HCT116 (cell line): ENCODE measurements around the gene RPS6KA2. TPM values are rescaled to one million over a fixed set of nuclear protein-coding genes. Genes with fewer than 3 reads are reported as not detected.

Experiments used
- ATAC-seq: fragments of 200-7000 bp; cut with Tn5 transposase; 2 replicates; pipeline ENCODE4 v1.9.1; 2020; ENCODE audit warnings: mild to moderate bottlenecking, moderate library complexity
- BruUV-seq: library from RNA; stranded (reverse); fragments of 400-500 nt; replicated peaks from 2 replicates; lab custom pipeline; 2021; lab: Mats Ljungman, UMichigan
- CTCF ChIA-PET: fragments of 300-600 bp; sonication (Branson Sonifier 250); formaldehyde crosslinking; loops from one replicate; lab custom pipeline; 2021; ENCODE audit warnings: antibody characterized with exemption; lab: Charles Lee
- POLR2A ChIA-PET: fragments of 300-600, 350-600 bp; sonication (Branson Sonifier 250); formaldehyde crosslinking; loops from one replicate; lab custom pipeline; 2021; ENCODE audit warnings: antibody characterized with exemption; lab: Charles Lee
- RAD21 ChIA-PET, 2 experiments: fragments of 300-600 bp; sonication (Branson Sonifier 250); formaldehyde crosslinking; loops; one replicate each; lab custom pipeline; 2023; ENCODE audit warnings: low total read pairs in 2 of 2; ENCODE audit not compliant: uncharacterized antibody in 2 of 2, unreplicated experiment in 2 of 2, low non-redundant PET in 1 of 2; lab: Charles Lee
- DNase-seq: peaks from one replicate; pipeline ENCODE4 v3.0.0-alpha.2; 2010; ENCODE audit warnings: low read depth, low spot score
- H2AFZ ChIP-seq: fragments of 200-600 bp; shearing (Covaris generic), sonication (generic); 2 replicates; pipeline ENCODE4 v1.6.1; 2017; ENCODE audit warnings: low read depth, mixed run types, mixed read lengths, antibody characterized with exemption, low read length; ENCODE audit not compliant: poor library complexity, severe bottlenecking
- H3K27ac ChIP-seq: 2 replicates; pipeline ENCODE4 v1.5.1; 2012; ENCODE audit warnings: low read depth, low read length
- H3K27me3 ChIP-seq: fragments of 200-600 bp; sonication (generic); 2 replicates; pipeline ENCODE4 v1.6.1; 2016; ENCODE audit warnings: mixed run types, low read length, mixed read lengths; ENCODE audit not compliant: insufficient read depth
- H3K36me3 ChIP-seq, 2 experiments: fragments of 200-500 bp in 1 of 2; fragments of 200-600 bp in 1 of 2; sonication (Bioruptor generic) in 1 of 2; sonication (generic) in 1 of 2; 2 replicates each; pipeline versions ENCODE4 v1.5.1 to v1.6.1; 2014 to 2016; ENCODE audit warnings: low read length in 2 of 2, inconsistent platforms in 1 of 2, mixed read lengths in 1 of 2, mixed run types in 1 of 2; ENCODE audit not compliant: insufficient read depth in 2 of 2, control insufficient read depth in 1 of 2
- H3K4me1 ChIP-seq, 2 experiments: fragments of 200-600 bp in 1 of 2; sonication (generic) in 1 of 2; 2 replicates each; pipeline versions ENCODE4 v1.5.1 to v1.6.1; 2012 to 2017; ENCODE audit warnings: low read length in 2 of 2, inconsistent platforms in 1 of 2, mild to moderate bottlenecking in 1 of 2, mixed read lengths in 1 of 2, mixed run types in 1 of 2, moderate library complexity in 1 of 2; ENCODE audit not compliant: insufficient read depth in 2 of 2, control insufficient read depth in 1 of 2
- H3K4me2 ChIP-seq: fragments of 200-600 bp; sonication (generic); 2 replicates; pipeline ENCODE4 v1.6.1; 2017; ENCODE audit warnings: mixed run types, low read length, mixed read lengths
- H3K4me3 ChIP-seq, 2 experiments: fragments of 200-600 bp in 1 of 2; sonication (generic) in 1 of 2; replicated peaks in 1 of 2; 2 replicates each; pipeline ENCODE4 v1.5.1; 2011 to 2016; ENCODE audit warnings: low read length in 2 of 2, control low read depth in 1 of 2, low read depth in 1 of 2, mild to moderate bottlenecking in 1 of 2, mixed read lengths in 1 of 2, mixed run types in 1 of 2
- H3K79me2 ChIP-seq: fragments of 200-600 bp; sonication (generic); 2 replicates; pipeline ENCODE4 v1.6.1; 2017; ENCODE audit warnings: mild to moderate bottlenecking, mixed run types, low read length, moderate library complexity, mixed read lengths; ENCODE audit not compliant: insufficient read depth
- H3K9ac ChIP-seq: fragments of 200-600 bp; sonication (generic); 2 replicates; pipeline ENCODE4 v1.6.1; 2016; ENCODE audit warnings: low read length, mixed read lengths
- H3K9me2 ChIP-seq: fragments of 200-600 bp; sonication (generic), shearing (Covaris generic); 2 replicates; pipeline ENCODE4 v1.6.1; 2017; ENCODE audit warnings: mixed run types, mild to moderate bottlenecking, moderate library complexity; ENCODE audit not compliant: insufficient read depth
- H3K9me3 ChIP-seq, 2 experiments: fragments of 200-500 bp in 1 of 2; fragments of 200-600 bp in 1 of 2; sonication (Bioruptor generic) in 1 of 2; sonication (generic) in 1 of 2; 2 replicates each; pipeline ENCODE4 v1.6.1; 2014 to 2017; ENCODE audit warnings: low read length in 2 of 2, mixed read lengths in 2 of 2, inconsistent platforms in 1 of 2, low read depth in 1 of 2, mild to moderate bottlenecking in 1 of 2, mixed run types in 1 of 2, moderate library complexity in 1 of 2; ENCODE audit not compliant: control insufficient read depth in 1 of 2, insufficient read depth in 1 of 2
- H4K20me1 ChIP-seq: fragments of 200-600 bp; sonication (generic), shearing (Covaris generic); 2 replicates; pipeline ENCODE4 v1.6.1; 2017; ENCODE audit warnings: mixed run types, mild to moderate bottlenecking, moderate library complexity; ENCODE audit not compliant: insufficient read depth
- CEBPB ChIP-seq: IDR thresholded peaks from 2 replicates; pipeline ENCODE4 v1.6.1; 2012; ENCODE audit warnings: low read depth
- CTCF ChIP-seq, 3 experiments: fragments of 200-600 bp in 1 of 3; sonication (generic) in 1 of 3; IDR thresholded peaks in 2 of 3; conservative IDR thresholded peaks in 1 of 3; 2 replicates each; pipeline ENCODE4 v1.5.1; 2012 to 2017; ENCODE audit warnings: low read depth in 2 of 3, low read length in 2 of 3, antibody characterized with exemption in 1 of 3, borderline replicate concordance in 1 of 3, control low read depth in 1 of 3, mild to moderate bottlenecking in 1 of 3, mixed read lengths in 1 of 3, mixed run types in 1 of 3, moderate library complexity in 1 of 3; ENCODE audit not compliant: insufficient read depth in 1 of 3
- EGR1 ChIP-seq: IDR thresholded peaks from 2 replicates; pipeline ENCODE4 v1.6.1; 2012; ENCODE audit warnings: low read depth
- EZH2 ChIP-seq: fragments of 200-600 bp; sonication (generic); IDR thresholded peaks from 2 replicates; pipeline ENCODE4 v1.6.1; 2017; ENCODE audit warnings: antibody characterized with exemption, mixed run types
- EZH2phosphoT487 ChIP-seq: fragments of 200-600 bp; IDR thresholded peaks from 2 replicates; pipeline ENCODE4 v1.6.1; 2018; ENCODE audit warnings: antibody characterized with exemption, borderline replicate concordance
- FOSL1 ChIP-seq: IDR thresholded peaks from 2 replicates; pipeline ENCODE4 v1.6.1; 2012; ENCODE audit warnings: low read depth
- JUND ChIP-seq: IDR thresholded peaks from 2 replicates; pipeline ENCODE4 v1.6.1; 2012
- MAX ChIP-seq: IDR thresholded peaks from 2 replicates; pipeline ENCODE4 v1.6.1; 2012
- POLR2A ChIP-seq: IDR thresholded peaks from 2 replicates; pipeline ENCODE4 v1.7.0; 2011; ENCODE audit warnings: borderline replicate concordance; ENCODE audit not compliant: insufficient read depth, insufficient read length; ENCODE audit errors: extremely low read depth
- POLR2AphosphoS5 ChIP-seq: IDR thresholded peaks from 2 replicates; pipeline ENCODE4 v1.6.1; 2011; ENCODE audit warnings: mild to moderate bottlenecking, low read depth, low read length, moderate library complexity
- RAD21 ChIP-seq: IDR thresholded peaks from 2 replicates; pipeline ENCODE4 v1.6.1; 2012; ENCODE audit warnings: low read depth, mild to moderate bottlenecking
- SIN3A ChIP-seq: IDR thresholded peaks from 2 replicates; pipeline ENCODE4 v1.6.1; 2012; ENCODE audit warnings: low read depth
- SP1 ChIP-seq: IDR thresholded peaks from 2 replicates; pipeline ENCODE4 v1.6.1; 2012; ENCODE audit warnings: low read depth
- ZBTB33 ChIP-seq: IDR thresholded peaks from 2 replicates; pipeline ENCODE4 v1.6.1; 2011; ENCODE audit warnings: mild to moderate bottlenecking, low read length, moderate library complexity; ENCODE audit not compliant: insufficient replicate concordance; ENCODE audit errors: extremely low read depth
- intact Hi-C: fragments of 100-400 bp; cut with micrococcal nuclease; formaldehyde crosslinking; loops from 2 replicates; pipeline ENCODE4 v1.10.0; 2022
- total RNA-seq: library from RNA; stranded (reverse); gene quantifications from one replicate; pipeline ENCODE4 v1.2.1, GENCODE V29; 2021; ENCODE audit not compliant: unreplicated experiment

RPS6KA2 gene
- total RNA-seq, 1 experiment from 2014 or later, result 8.5 TPM

GRCh38 chr6:166459906-166460305 lies 167.1 kb downstream of the RPS6KA2 start:
- ChIA-PET RAD21 (no interaction called here), POLR2A (no interaction called here), CTCF (no interaction called here)
- DNase-seq (no peak), ATAC-seq (no peak)
- H3K27ac ChIP-seq, result no peak overlapping the region
- no peak overlapping the region for H2AFZ ChIP-seq
- no peaks in the 10 kb centered on the region for H3K79me2 ChIP-seq
- H3K9me2 ChIP-seq, result no peaks in the 10 kb centered on the region
- H3K27me3 ChIP-seq, result no peaks in the 10 kb centered on the region
- no peak overlapping the region for H3K4me2 ChIP-seq
- H3K4me1 ChIP-seq, result no peaks in the 10 kb centered on the region
- intact Hi-C loops, result loop anchor here (10.0 kb wide), 1 partner anchor 315 kb away; no protein-coding TSS in a partner anchor
- BruUV-seq, result no TSS peak
- H3K9ac ChIP-seq, result no peak overlapping the region
- H3K9me3 ChIP-seq, result no peaks in the 10 kb centered on the region
- H3K4me3 ChIP-seq, result no peak overlapping the region
- no peaks in the 10 kb centered on the region for H4K20me1 ChIP-seq
- TF ChIP-seq RAD21, result no peak
- TF ChIP-seq SIN3A, result no peak
- no peak for TF ChIP-seq ZBTB33
- no peak for TF ChIP-seq POLR2A
- TF ChIP-seq JUND, result no peak
- TF ChIP-seq MAX, result no peak
- no peak for TF ChIP-seq EGR1
- no peak for TF ChIP-seq CEBPB
- TF ChIP-seq EZH2, result no peak
- no peak for TF ChIP-seq POLR2AphosphoS5
- no peak for TF ChIP-seq CTCF (IDR thresholded peaks at IDR 0.05 in 2 of 3, conservative IDR thresholded peaks at IDR 0.05 in 1 of 3; ENCODE audit: borderline replicate concordance in 1 of 3, insufficient read depth in 1 of 3, low read depth in 2 of 3, low read length in 2 of 3)
- TF ChIP-seq SP1, result no peak
- no peak for TF ChIP-seq FOSL1
- no peak for TF ChIP-seq EZH2phosphoT487
- H3K36me3 ChIP-seq, result no peaks in the 10 kb centered on the region
